Stimulated activated CD4-positive, alpha-beta T cell treated with anti-CD3 and anti-CD28 coated beads, Interleukin-4, amount 100 ng/mL, for 24 hours (primary cell): ENCODE measurements around the gene MICALL2.

Source experiments
- DNase-seq: peaks from one replicate; pipeline ENCODE4 v3.0.0-alpha.2; 2020

The MICALL2 gene

DNA sequence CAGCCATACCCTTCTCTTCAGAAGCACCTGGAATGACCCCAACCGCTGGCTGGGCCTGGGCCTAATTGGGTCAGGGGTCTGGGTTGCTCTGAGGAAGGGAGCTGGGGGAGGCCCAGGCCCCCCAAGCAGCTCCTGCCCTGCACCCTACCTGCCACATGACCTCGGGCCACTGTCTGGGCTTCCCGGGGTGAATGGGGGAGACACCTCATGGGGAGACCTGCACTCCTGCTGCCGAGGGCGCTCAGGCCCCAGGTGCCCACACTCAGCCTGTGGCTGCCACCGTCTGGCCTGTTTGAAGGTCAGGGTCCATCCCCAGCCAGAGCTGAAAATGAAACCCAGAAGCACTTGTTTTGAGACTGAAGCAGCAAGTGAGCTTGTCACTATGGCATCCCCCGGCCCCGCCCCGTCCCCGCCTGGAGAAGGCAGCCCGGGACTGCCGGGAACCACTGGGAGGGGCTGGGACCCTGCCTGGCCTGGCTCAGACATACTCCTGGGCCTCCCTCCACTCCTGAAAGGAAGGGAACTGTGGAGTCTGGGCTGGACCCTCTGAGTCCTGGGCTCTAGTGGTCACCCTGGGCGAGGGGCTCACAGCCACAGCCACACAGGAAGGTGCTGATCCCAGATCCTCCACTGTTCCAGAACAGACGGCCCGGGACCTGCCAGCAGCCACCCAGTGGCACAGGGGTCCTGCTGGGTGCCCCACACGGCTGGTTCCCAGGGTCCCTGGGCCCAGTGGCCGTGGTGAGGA is 7.4 kb upstream of the MICALL2 start:
- DNase-seq = no peak

DNA sequence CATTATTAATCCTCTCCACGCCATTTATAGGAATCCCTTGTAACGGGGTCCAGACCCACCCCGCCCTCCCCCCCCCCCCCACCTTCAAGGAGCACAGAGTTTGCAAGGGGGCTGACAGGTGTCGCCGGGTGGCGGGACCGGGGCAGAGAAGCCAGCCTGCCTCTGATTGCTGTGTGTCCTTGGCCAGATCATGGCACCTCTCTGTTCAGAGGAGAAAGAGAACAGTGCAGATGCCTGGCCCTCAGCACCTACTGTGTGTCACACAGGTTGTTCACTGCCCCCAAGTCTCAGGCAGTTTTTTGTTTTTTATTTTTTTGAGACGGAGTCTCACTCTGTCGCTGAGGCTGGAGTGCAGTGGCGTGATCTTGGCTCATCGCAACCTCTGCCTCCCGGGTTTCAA is 5.4 kb upstream of the MICALL2 start:
- DNase-seq = no peak

- DNase-seq = no peak
Observed at GRCh38 chr7:1463676-1464223, 4.5 kb upstream of the MICALL2 start.

- no peak for DNase-seq
Observed at GRCh38 chr7:1461646-1462375, 2.5 kb upstream of the MICALL2 start.

GRCh38 chr7:1460821-1461645 is 1.8 kb upstream of the MICALL2 start:
- no peak for DNase-seq

GRCh38 chr7:1459920-1460820 is 900 bp upstream of the MICALL2 start:
- DNase-seq = peak; percentile 15

DNA sequence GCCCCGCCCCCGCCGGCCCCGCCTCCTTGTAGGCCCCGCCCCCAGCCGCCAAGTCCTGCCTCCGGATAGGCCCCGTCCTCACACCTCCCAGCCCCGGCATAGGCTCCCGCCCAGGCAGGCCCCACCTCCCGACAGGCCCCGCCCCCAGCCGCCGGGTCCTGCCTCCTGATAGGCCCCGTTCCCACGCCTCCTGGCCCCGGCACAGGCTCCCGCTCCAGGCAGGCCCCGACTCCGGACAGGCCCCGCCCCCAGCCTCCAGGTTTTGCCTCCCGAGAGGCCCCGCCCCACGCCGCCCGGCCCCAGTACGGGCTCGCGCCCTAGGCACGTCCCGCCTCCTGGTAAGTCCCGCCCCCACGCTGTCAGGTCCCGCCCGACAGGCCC is 232 bp upstream of the MICALL2 start:
- DNase-seq = peak; percentile 97

DNA sequence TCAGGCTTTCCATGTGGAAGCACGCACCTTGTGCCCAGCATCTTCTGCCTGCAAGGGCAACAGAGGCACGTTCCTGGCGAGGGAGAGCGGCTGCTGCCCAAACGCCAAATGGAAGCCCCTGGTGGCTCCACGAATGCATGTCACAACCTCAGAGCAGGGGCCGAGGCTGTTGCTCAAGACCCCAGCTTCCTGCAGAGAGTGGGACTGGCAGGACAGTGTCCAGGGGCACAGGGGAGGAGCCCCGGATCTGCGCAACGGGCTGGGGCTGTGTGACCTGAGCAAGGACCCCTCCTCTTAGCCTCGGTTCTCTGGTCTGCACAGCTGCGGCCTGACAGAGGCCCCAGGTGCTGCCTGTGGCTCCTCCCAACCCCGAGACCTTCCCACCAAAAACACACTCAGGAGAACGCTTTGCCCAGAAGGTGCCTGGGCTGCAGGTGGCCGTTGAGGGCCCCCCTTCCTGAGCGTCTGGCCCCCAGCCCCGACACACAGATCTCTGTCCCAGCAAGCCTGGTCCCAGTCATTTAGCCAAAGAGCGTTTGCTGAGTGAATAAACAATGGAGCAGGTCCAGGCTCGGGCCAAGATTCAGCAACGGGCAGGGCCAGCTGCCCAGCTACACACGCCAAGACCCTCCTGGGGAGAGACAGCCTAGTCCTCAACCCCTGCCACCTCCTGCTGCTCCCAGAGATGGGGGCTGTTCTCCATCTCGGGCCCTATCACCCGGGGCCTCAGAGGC is 1.2 kb downstream of the MICALL2 start:
- DNase-seq = no peak

GRCh38 chr7:1457059-1457948 is 2.0 kb downstream of the MICALL2 start:
- DNase-seq = no peak

DNA sequence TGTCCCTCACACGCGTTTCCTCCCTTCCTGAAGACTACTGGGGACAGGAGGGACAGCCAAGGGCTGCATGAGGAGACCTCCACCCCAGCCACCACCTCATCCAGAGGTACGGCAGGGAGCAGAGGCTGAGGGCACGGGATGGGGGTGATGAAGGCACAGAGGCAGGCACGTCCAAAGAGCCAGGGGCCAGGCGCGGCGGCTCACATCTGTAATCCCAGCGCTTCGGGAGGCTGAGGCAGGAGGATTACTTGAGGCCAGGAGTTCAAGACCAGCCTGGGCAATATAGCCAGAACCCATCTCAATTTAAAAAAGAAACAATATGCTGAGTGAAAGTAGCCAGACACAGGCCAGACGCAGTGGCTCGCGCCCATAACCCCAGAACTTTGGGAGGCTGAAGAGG is 3.3 kb downstream of the MICALL2 start:
- no peak for DNase-seq

DNA sequence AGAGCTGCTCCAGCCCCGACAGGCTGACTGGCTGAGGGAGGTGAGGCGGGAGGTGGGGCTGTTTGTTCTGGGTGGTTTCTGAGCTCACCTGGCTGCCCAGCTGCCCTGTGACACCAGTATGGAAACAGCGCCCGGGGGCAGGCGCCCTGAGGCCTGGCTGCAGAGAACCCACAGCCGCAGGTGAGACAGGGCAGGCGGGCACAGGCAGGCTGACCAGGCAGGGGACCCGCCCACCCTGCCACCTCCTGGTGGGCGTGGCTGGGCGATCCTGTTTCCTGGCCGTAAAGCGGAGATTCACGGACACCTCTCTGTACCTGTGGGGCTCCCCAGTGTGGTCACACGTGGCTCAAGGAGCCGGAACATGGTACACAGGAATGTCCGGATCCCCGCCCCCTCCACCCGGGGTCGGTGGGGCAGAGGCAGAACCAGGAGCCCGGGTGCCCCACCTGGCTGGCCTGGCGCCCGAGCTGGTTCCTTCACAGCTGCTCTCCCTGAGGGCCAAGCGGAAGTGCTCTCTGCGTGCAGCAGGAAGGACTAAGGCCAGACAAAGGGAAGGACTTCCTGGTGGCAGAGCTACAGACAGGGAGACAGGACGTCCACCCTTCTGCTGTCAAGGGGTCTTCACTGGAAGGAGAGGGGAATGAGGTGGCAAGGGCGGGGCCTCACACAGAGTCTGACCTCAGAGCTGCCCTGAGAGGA is 3.9 kb downstream of the MICALL2 start:
- no peak for DNase-seq

- DNase-seq = no peak
Observed at GRCh38 chr7:1454542-1454941, 4.7 kb downstream of the MICALL2 start.

GRCh38 chr7:1452205-1452604 is 7.1 kb downstream of the MICALL2 start:
- DNase-seq = no peak

DNA sequence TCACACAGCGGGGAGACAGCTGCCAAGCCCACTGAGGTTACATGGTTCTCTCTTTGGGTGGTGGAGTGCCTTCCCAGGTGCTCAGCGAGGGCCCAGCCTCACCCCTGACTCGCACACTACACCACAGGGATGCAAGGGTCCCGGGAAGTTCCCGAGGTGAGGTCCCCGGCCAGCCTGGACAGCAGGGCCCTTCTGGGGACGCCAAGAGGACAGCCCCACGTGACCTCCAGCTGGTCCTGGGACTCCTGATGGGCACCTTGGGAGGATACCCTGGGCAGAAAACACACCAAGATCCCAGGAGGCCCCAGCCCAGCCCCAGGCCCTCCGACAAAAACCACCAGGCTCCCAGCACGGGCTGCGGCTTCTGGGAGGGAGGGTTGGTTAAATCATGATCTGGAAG is 8.3 kb downstream of the MICALL2 start:
- DNase-seq = no peak

GRCh38 chr7:1450431-1450830 is 8.8 kb downstream of the MICALL2 start:
- DNase-seq = no peak

DNA sequence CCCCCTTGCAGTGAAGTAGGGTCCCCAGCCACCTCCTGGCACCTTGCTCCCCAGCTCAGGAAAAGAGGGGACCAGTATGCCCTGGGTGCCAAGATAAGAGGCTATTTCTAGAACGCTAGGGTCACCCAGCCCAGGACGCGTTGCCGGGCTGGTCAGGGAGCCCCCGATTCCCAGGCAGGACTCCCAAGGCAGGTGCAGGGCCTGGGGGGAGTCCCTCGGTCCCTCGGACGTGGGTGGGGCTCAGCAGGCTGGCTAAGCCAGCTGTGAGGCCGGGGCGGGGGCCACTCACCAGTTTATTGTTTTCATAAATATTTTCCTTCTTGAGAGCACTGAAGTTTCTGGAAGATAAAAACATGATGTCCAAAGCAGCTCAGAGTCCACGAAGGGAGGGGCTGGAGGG is 9.3 kb downstream of the MICALL2 start:
- DNase-seq = no peak

- DNase-seq = no peak
Observed at GRCh38 chr7:1449501-1449900, 9.8 kb downstream of the MICALL2 start.

DNA sequence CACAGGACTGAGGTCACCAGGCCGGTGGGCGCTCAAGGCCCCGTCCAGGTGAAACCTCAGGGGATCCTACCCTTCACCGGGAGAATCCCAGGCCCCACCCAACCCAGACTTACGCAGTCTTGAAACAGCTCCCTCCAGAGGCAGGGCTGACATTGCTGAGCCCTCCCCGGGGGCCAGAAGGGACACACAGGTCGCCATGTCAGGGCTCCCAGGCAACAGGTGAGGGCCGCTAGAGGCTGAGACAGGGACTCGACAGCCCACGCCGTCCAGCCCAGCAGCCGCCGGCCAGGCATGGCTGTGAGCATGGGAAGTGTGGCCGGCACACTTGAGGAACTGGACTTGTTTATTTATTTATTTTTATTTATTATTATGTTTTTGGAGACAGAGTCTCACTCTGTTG is 10.3 kb downstream of the MICALL2 start:
- no peak for DNase-seq

DNA sequence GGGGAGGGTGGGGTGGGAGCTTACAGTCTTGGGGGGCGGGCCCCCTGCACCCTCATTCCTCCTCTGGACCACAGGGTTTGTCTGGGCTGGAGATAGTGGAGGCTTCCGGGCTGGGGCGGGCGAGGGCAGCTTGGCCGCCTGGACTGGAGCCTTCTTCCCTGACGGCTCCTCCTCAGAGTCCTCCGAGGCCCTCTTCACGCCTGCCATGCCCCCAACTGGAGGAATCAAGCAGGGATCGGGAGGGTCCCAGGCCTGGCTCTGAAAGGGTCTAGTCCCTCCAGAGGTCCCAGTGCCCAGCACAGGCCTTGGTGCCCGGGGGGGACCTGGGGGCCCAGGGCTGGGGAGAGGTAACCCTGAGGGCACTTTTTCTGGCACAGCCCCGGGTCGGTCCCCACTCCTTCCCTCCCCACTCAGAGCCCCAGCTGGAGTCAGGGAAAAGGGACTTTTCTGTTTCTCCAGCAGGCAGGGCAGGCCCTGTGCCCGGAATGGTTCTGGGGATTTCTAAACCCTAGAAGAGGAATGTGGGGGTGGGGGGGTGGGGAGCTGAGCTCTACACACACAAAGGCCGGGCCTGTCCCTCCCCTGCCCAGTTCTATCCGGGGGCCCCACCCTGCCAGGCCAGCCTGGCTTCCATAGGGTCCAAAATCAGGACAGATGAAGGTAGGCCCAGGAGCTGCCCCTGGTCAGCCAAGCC is 11.6 kb downstream of the MICALL2 start:
- no peak for DNase-seq
